Vagina (tissue), 2 donors: ENCODE measurements around the gene POLR3C. TPM values are rescaled to one million over a fixed set of nuclear protein-coding genes. Genes with fewer than 3 reads are reported as not detected.
"Not testable (repeated sequence)": the region's sequence is repeated elsewhere in the genome, so short reads cannot be mapped to it uniquely, and the experiment has no call there.

Experiments used
- DNase-seq, 2 donors: peaks; one replicate each; pipeline ENCODE4 v3.0.0-alpha.2; 2017; ENCODE audit errors: extremely low spot score in 2 of 2
- H3K27ac ChIP-seq: fragments of 200-600 bp; sonication (generic); one replicate; pipeline ENCODE4 v1.5.1; 2019
- H3K27me3 ChIP-seq: fragments of 200-600 bp; sonication (generic); one replicate; pipeline ENCODE4 v1.5.1; 2019
- H3K36me3 ChIP-seq, 2 donors: fragments of 200-600 bp; sonication (generic); one replicate each; pipeline ENCODE4 v1.5.1; 2017 to 2019
- H3K4me1 ChIP-seq: fragments of 200-600 bp; sonication (generic); one replicate; pipeline ENCODE4 v1.5.1; 2019
- H3K4me3 ChIP-seq, 2 donors: fragments of 200-600 bp; sonication (generic); 1 replicate in 1 of 2; 2 replicates in 1 of 2; pipeline ENCODE4 v1.5.1; 2016 to 2019
- H3K9me3 ChIP-seq: fragments of 200-600 bp; sonication (generic); one replicate; pipeline ENCODE4 v1.5.1; 2019
- CTCF ChIP-seq, 3 experiments: fragments of 450-650 bp in 2 of 3; fragments of 200-600 bp in 1 of 3; sonication (generic) in 1 of 3; IDR thresholded peaks; one replicate each; pipeline ENCODE4 v1.5.1; 2017 to 2019; ENCODE audit warnings: antibody characterized with exemption in 3 of 3, mild to moderate bottlenecking in 2 of 3, moderate library complexity in 2 of 3
- POLR2A ChIP-seq, 2 donors: fragments of 450-650 bp; IDR thresholded peaks; one replicate each; pipeline ENCODE4 v1.6.1; 2017; ENCODE audit warnings: antibody characterized with exemption in 2 of 2, mild to moderate bottlenecking in 2 of 2, moderate library complexity in 2 of 2
- POLR2AphosphoS5 ChIP-seq, 2 donors: sonication (generic); formaldehyde crosslinking; IDR thresholded peaks; one replicate each; pipeline ENCODE4 v1.9.0; 2017; ENCODE audit warnings: antibody characterized with exemption in 2 of 2, mild to moderate bottlenecking in 2 of 2, low read depth in 1 of 2; ENCODE audit not compliant: insufficient read depth in 1 of 2
- intact Hi-C: fragments of 100-400 bp; cut with DNase I; formaldehyde crosslinking; loops from one replicate; pipeline ENCODE4 v1.15.1; 2023
- total RNA-seq: library from RNA; depleted of rRNA; stranded (reverse); fragments of >200 nt; gene quantifications from one replicate; pipeline ENCODE4 v1.2.3, GENCODE V29; 2016

The POLR3C gene
- total RNA-seq, 1 donor from 2014 or later = 34.6 TPM

GRCh38 chr1:145806408-145806807 lies 17.6 kb upstream of the POLR3C start:
- Histone ChIP-seq H3K4me1 (peaks cover 43% of the 10 kb centered on the region), H3K4me3 (no peak overlapping the region), H3K36me3 (no peaks in the 10 kb centered on the region), H3K27me3 (no peaks in the 10 kb centered on the region), H3K27ac (no peak overlapping the region), H3K9me3 (no peaks in the 10 kb centered on the region)
- intact Hi-C loops = no loop called here
- no peak for DNase-seq
- TF ChIP-seq POLR2A (IDR thresholded peaks at IDR 0.05) (no peak), POLR2AphosphoS5 (IDR thresholded peaks at IDR 0.05; ENCODE audit: insufficient read depth in 1 of 2, low read depth in 1 of 2) (no peak), CTCF (IDR thresholded peaks at IDR 0.05) (no peak)

- intact Hi-C loops = no loop called here
- Histone ChIP-seq H3K4me3 (no peak overlapping the region), H3K27me3 (no peaks in the 10 kb centered on the region), H3K27ac (no peak overlapping the region), H3K9me3 (no peaks in the 10 kb centered on the region), H3K36me3 (no peaks in the 10 kb centered on the region), H3K4me1 (peaks cover 42% of the 10 kb centered on the region)
- no peak for TF ChIP-seq CTCF (IDR thresholded peaks at IDR 0.05)
- TF ChIP-seq POLR2AphosphoS5 (IDR thresholded peaks at IDR 0.05; ENCODE audit: insufficient read depth in 1 of 2, low read depth in 1 of 2) = no peak
- TF ChIP-seq POLR2A (IDR thresholded peaks at IDR 0.05) = no peak
- DNase-seq = no peak
Measured at GRCh38 chr1:145806844-145807243, 17.2 kb upstream of the POLR3C start.

DNA sequence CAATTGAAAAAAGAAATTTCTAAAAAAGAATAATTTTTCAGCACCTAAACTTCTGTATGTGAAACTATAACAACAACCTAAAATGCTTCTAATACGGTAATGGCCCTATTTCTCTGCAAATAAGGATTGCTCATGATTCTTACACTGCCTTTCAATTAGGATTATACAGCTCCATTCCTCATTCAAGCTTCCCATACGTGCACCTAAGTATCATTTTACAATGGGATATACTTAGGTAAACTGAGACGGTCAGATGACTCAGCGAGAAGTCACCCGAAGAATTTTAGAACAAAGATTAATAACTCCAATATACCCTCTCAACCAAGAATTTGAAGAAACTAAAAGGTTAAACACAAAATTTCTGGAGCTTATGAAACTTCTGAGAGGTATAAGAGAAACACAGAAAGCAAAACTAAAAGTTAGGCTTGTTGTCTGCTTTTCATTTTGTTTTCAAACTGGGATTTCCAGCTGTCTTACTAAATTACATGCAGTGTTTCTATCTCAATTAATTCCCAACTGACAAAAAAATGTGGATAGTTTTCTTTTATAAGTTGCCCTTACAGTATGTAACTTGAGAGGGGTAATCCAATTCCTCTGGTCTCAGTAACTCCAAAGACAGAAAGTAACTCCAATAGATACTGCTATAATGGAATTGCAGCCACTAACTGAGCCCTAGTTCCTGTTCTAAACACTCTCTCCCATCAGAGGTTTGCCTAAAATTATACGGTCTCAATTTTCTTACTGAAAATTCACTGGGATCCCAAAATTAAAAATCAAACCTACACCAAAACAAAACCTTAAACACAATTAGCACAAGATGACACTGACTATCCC lies 10.8 kb upstream of the POLR3C start:
- DNase-seq, H3K9me3 ChIP-seq: not testable (repeated sequence)

DNA sequence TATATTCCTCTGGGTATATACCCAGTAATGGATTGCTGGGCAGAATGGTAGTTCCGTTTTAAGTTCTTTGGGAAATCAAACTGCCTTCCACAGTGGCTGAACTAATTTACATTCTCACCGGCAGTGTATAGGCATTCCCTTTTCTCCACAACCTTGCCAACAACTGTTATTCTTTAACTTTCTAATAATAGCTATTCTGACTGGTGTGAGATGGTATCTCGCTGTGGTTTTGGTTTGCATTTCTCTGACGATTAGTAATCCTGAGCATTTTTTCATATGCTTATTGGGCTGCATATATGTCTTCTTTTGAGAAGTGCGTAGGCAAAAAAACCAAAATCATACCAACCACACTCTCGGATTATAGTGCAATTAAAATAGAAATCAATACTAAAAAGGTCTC lies 5.9 kb upstream of the POLR3C start:
- not testable (repeated sequence) for H3K36me3 ChIP-seq

More for the DNA sequence above, 10.8 kb upstream of the POLR3C start:
- H3K27me3 ChIP-seq, H3K36me3 ChIP-seq, H3K27ac ChIP-seq, H3K4me3 ChIP-seq, intact Hi-C loops, H3K4me1 ChIP-seq: not testable (repeated sequence)

DNA sequence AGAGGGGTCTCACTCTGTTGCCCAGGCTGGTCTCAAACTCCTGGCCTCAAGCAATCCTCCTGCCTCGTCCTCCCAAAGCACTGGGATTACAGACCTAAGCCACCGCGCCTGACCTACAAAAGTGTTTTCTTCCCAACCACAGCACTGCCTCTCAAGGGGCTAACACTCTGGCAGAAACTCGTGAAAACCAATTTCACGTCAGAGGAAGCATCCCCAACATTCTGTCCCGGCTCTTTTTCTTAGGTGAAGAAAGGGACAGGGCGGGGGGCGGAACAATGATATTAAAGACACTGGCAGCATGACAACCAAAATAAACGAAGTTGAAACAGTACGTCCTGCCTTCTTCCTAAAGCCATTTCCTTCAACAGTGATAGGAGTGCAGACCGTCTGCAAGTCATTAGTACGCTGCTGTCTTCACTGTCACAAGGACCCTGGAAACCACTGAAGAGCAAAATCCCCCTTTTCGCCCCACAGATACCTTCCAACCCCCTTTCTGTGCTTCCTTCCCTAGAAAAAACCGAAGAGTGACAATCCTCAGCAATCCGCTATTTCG lies 1.1 kb upstream of the POLR3C start:
- H3K36me3 ChIP-seq = peaks cover 7 to 17% of the 10 kb centered on the region in 2 donors
- H3K9me3 ChIP-seq, DNase-seq, H3K27me3 ChIP-seq, intact Hi-C loops, H3K27ac ChIP-seq: not testable (repeated sequence)
- peak overlapping the region in 1 of 2 donors; percentile 54 for H3K4me3 ChIP-seq
- H3K4me1 ChIP-seq = peaks cover 19% of the 10 kb centered on the region

More for the DNA sequence above, 5.9 kb upstream of the POLR3C start:
- H3K4me1 ChIP-seq, H3K27me3 ChIP-seq, H3K27ac ChIP-seq, H3K9me3 ChIP-seq, DNase-seq, intact Hi-C loops, H3K4me3 ChIP-seq: not testable (repeated sequence)

DNA sequence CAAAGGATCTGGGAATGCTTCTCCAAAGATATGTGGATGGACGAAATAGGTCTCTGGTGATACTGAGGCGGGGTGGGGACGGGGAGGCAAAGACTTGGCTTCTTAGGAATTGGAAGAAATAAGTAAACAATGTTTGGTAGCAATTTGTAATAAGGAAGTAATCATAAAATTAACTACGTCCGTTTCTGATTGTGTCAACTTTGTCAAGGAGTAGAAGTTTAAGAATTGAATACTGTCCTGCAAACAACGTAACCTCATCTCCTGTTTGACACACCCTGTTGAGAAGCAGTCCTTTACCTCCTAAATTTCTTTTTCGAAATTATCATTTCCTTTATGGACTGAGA lies 471 bp downstream of the POLR3C start:
- DNase-seq = no peak
- peak overlapping the region; percentile 54 to 78 for H3K4me3 ChIP-seq
- H3K27me3 ChIP-seq = no peaks in the 10 kb centered on the region
- peaks cover 7 to 33% of the 10 kb centered on the region in 2 donors for H3K36me3 ChIP-seq
- intact Hi-C loops = no loop called here
- TF ChIP-seq POLR2A (IDR thresholded peaks at IDR 0.05) (no peak), POLR2AphosphoS5 (IDR thresholded peaks at IDR 0.05; ENCODE audit: insufficient read depth in 1 of 2, low read depth in 1 of 2) (no peak), CTCF (IDR thresholded peaks at IDR 0.05) (no peak)
- H3K4me1 ChIP-seq = peaks cover 19% of the 10 kb centered on the region
- no peaks in the 10 kb centered on the region for H3K9me3 ChIP-seq
- H3K27ac ChIP-seq = peak overlapping the region; percentile 89
